HG02623 (cell line): ENCODE results near the gene RINL.

Source experiments
- ATAC-seq: cut with Tn5 transposase; IDR thresholded peaks from one replicate; pipeline ENCODE4 v1.9.1; 2021; ENCODE audit warnings: moderate library complexity; ENCODE audit not compliant: unreplicated experiment

RINL gene

GRCh38 chr19:38877781-38878574, at the start of gene RINL:
RINL (minus strand) TSS chr19:38878275; CDS start chr19:38876742, 1,533 bp downstream.
- no peak for ATAC-seq

GRCh38 chr19:38924388-38924787, 46.3 kb upstream of the RINL start:
- no peak for ATAC-seq

DNA sequence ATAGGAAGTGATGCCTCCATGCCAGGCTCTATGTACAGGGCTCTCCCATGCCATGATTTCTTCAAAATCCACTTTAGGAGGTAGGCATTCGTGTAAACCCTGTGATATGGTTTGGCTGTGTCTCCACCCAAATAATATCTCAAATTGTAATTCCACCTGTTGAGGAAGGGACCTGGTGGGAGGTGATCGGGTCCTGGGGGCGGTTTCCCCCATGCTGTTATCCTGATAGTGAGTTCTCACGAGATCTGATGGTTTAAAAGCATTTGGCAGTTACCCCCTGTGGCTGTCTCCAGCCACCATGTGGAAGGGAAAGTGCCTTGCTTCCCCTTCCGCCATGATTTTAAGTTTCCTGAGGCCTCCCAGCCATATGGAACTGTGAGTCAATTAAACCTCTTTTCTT, 44.4 kb upstream of the RINL start:
- no peak for ATAC-seq

DNA sequence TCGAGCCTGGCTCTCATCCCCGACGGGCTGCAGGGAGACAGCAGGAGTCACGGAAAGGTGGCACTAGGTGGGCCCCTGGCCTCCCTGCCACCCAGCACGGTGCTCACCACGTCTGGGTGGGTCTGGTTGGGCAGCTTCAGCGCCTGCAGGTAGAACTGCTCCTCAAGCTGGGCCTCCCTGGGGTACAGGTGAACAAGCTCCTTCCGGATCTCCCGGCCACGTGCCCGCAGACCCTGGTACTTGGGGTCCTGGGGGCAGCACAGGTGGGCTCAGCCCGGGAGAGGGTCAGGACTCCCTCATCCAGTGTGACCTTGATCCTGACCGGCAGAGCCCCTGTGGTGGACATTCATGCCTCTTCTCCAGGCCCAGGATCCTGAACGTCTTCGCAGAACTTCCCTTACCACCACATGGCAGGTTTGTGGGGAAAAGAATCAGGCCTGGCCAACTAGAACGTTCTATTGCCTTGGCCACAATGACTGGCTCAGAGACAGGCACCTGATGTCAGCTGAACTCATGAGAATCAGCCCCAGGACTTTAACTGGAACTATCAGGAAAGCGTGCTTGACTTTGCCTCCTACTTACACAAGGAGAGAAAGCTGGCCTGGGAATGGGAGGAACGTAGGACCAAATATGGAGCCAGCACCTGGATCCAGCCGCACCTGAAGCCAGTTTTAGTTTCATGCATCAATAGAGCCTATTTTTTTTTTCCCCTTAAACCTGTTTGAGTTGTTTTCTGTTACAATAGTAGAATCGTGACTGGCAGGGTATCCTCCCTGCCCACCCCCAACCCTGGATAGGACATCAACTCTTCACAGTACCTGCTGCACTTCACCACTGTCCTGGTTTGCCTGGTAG, 43.6 kb upstream of the RINL start:
- no peak for ATAC-seq

GRCh38 chr19:38920602-38921419, 42.7 kb upstream of the RINL start:
- ATAC-seq = no peak

DNA sequence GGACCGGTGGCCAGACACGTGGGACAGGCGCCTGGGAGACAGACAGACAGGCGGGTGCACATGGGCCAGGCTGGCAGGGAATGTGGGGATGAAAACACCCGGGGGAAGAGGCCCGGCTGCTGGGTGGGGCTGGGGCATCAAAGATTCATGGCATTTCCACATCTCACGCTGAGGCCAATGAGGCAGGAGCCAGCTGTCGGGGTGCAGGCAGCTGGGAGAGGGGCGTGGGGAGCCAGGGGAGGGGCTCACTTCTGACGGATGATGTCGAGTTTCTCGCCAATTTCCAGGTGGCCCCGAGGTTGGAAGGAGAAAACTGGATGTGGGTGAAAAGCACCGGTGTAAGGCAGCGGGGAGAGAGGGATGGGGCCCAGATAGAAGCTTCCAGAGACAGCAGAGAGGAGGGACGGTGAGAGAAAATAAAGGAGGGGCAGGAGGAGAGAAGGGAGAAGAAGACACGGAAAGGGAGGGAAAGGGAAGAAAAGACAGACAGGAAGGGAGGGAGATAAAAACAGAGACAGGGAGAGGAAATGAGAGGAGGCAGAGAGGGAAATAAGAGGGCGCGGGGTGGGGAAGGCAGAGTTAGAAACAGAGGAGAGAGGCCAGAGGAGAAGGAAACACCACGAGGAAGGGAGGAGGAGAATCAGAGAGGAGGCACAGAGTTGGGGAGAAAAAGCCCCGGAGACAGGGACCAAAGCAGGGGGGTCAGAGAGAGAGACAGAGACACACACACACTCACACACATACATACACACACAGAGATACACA, 41.9 kb upstream of the RINL start:
- no peak for ATAC-seq

- ATAC-seq = no peak
Measured at GRCh38 chr19:38918526-38918925, 40.5 kb upstream of the RINL start.

GRCh38 chr19:38917921-38918491, 39.9 kb upstream of the RINL start:
- ATAC-seq = no peak

DNA sequence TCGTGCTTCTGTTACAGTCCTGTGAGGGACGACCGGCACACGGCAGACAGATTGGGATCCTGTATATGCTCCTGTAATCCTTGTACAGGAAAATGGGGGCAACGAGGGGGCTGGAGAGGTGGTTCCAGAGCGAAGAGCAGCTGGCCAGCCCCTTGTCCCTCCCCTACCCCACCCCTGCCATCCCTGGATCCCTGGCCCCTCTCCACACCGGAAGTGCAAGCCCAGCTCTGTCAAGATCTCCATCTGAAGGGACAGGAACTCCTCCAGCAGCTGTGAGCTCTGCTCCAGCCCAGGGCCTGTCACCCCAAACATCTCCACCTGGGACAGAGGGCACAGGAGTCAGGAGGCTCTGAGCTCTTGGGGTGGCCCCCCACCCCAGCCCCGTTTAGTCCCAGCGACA, 39.4 kb upstream of the RINL start:
- ATAC-seq = no peak

GRCh38 chr19:38915329-38916321, 37.5 kb upstream of the RINL start:
- no peak for ATAC-seq

DNA sequence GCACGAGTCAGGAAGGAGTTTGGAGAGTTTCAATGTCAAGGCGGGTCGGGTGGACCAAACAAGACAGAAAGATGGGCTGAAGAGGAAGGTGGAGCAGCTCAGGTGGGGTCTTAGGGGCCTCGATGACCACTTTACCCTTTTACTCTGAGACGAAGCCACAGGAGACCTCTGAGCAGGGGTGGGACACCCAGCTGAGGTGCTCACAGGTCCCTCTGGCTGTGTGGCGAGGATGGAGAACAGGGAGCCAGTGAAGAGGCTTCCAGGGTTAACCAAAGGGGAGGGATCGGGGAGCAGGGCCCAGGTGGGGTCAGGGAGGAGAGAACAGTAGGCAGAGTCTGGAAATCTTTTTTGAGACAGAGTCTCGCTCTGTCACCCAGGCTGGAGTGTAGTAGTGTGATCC, 35.9 kb upstream of the RINL start:
- ATAC-seq = no peak

DNA sequence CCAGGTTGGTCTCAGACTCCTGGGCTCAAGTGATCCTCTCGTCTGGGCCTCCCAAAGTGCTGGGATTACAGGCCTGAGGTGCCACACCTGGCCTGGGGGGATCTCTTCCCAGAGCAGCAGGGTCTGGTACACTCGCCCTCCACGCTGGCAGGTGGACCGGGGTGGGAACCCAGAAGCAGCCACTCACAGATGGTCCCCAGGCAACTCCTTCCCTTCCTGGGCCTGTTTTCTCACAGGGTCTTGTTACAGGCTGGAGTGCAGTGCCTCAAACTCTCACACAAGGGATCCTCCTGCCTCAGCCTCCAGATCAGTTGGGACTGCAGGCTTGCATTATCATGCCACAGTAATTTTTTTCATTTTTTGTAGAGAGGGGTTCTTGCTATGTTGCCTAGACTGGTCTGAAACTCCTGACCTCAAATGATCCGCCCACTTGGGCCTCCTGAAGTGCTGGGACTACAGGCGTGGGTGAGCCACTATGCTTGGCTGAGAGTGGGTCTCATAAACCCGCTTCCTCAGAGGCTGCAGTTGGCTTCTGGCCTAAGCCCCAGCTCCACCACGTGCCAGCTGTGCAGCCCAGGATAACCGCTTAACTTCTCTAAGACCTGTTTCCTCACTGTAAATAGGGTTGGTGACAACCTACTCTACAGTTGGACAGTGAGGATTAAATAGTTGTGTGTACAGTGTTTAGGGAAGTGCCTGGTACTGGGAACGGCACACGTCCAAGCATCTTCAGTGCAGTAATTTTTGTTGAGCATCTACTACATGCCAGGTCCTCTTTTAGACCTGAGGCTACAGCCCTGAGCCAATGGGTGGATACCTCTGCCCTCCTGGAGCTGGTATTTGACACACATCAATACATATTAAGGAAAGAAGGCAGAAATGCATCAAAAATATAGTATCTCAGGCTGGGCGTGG, 34.8 kb upstream of the RINL start:
- ATAC-seq = no peak

DNA sequence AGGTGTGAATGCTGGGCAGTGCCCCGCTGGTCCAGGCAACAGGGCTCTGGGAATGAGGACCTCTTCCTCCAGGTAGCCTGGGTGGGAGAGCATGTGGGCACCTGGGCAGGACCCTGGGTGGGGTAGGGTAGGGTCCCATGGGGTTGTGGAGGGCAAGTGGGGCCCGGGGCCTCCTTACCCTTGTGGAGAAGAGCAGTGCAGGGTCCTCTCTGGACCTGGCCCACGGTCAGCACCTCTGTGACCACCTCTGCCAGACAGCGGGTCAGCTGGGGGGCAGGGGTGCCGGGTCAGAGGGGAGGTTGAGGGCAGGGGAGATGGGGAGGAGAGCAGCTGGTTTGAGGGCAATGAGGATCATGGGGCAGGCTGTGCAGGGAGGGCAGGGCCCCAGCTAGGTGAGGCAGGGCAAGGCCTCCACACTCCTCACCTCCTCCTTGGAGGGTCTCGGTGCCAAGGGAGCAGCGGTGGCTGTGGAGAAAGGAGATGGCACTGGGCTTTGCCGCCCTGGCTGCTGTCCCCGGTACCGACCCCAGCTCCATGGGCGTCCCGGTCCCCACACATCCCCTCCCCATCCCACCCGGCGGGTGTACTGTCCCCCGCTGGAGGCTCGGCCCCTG, 33.4 kb upstream of the RINL start:
- ATAC-seq = no peak

DNA sequence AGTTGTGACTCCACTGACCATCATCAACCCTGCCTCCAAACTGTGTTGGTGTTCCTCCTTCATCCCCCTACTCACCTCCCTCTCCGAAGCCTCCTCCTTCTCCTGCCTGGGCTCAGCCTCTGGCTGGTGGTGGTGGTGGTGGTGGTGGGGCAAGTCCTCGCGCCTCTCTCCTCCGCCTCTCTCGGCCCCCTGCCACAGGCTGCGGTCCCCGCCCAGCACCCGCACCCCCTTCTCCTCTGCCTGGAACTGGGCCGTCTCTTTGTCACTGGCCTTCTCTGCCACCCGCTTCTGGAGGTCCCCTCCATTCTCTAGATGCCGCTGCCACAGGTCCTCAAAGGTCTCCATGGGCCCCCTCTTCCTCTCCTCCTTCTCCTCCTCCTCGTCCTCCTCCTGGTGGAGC, 32.4 kb upstream of the RINL start:
- no peak for ATAC-seq

GRCh38 chr19:38908911-38909310, 30.8 kb upstream of the RINL start:
- ATAC-seq = no peak

DNA sequence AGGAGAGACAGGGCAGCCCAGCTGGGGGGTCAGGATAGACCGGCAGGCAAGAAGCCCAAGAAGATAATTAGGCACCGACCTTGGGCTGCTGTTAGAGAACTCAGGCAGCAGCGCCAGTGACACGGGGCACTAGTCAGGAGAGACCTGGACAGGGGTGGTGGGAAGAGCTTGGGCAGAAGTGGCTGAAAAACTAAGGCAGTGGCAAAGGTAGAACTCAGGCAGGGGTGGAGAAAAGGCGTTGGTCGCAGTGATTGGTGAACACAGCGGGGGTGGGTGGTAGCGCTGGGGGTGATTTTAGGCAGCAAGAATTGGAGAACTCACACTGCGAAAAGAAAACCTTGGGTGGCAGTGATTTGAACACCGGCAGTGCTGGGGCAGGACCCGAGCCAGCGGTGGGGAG, 29.6 kb upstream of the RINL start:
- ATAC-seq = no peak

DNA sequence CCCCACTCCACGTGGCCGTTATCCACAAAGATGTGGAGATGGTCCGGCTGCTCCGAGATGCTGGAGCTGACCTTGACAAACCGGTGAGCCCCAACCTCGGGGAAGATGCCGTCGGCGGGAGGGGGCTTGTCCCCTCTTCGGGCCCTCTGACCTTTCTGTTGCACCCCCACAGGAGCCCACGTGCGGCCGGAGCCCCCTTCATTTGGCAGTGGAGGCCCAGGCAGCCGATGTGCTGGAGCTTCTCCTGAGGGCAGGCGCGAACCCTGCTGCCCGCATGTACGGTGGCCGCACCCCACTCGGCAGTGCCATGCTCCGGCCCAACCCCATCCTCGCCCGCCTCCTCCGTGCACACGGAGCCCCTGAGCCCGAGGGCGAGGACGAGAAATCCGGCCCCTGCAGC, 29.2 kb upstream of the RINL start:
- ATAC-seq = no peak

DNA sequence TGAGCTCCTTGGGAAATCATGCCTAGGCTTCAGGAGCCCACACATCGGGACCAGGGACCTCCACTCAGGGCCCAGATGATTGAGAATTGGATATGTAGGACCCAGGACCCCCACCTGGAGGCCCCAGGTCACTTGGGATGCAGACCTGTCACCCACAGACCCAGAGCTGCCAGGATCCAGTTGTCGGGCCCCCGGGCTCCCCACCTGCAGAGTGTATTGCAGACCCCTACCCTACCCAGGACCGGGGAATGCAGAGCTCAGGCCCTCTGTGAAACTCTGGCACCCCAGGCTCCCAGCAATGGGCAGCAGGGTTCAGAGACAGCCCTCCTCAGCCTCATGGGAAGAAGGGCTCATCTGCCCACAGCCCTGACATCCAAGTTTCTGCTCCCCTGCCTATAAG, 27.5 kb upstream of the RINL start:
- no peak for ATAC-seq
